Brain microvascular endothelial cell (primary cell): Measurements from ENCODE around the gene CAMTA1.

Experiments
- DNase-seq: peaks from one replicate; pipeline ENCODE4 v3.0.0-alpha.2; 2020
- H3K27ac ChIP-seq: fragments of 250-450 bp; sonication (Bioruptor Pico); 2 replicates; pipeline ENCODE4 v1.5.1; 2020; ENCODE audit warnings: mild to moderate bottlenecking, moderate library complexity
- H3K27me3 ChIP-seq: fragments of 250-450 bp; sonication (Bioruptor Pico); replicated peaks from 2 replicates; pipeline ENCODE4 v1.5.1; 2020; ENCODE audit warnings: mild to moderate bottlenecking
- H3K36me3 ChIP-seq: fragments of 250-450 bp; sonication (Bioruptor Pico); replicated peaks from 2 replicates; pipeline ENCODE4 v1.5.1; 2020; ENCODE audit warnings: mild to moderate bottlenecking
- H3K4me3 ChIP-seq: 2 replicates; pipeline ENCODE4 v1.5.1; 2011; ENCODE audit warnings: low read depth, mild to moderate bottlenecking, control low read depth, low read length, moderate library complexity
- in situ Hi-C: cut with HindIII; loops from 2 replicates; pipeline ENCODE4 v1.10.0; 2017; ENCODE audit warnings: low sequenced_read_pairs, low pct_ligation_motif_present
- TF ChIP-seq, protein P1 (sequence below): IDR thresholded peaks from 2 replicates; pipeline ENCODE4 v1.5.1; 2011; ENCODE audit warnings: low read depth, mild to moderate bottlenecking, moderate library complexity, low read length, control low read depth, inconsistent platforms; ENCODE audit errors: missing control alignments

CAMTA1 gene

DNA sequence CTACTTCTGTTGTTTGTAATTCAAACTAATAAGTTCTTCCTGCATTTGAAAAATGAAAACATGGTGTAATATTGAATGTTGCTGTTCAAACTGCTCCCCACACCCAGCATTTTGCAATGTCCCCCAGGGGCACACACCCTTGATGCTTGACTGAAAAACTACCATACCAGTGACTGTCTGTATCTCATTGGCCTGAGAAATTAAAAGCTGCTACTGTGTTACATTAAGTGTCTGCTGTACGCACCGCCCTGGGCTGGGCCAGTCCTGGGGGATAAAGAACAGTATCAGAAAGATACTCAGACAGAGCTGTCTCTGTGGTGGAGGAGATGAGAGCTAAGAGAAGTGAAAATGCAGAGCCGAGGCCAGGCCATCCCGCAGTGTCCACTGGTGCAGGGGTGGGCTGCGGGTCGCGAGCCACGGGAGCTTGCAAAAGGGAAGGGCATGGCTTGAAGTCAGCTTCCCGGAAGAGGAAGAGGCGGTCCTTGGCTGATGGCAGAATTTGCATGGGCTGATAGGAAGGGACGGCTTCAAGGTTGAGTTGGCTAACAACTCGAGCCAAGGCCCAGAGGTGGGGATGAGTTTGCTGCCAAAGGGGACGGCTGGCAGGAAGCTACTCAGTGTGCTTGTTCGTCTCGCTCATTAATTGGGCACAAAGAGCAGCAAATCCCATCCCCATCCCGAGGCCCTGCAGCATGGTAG lies 656.0 kb downstream of the CAMTA1 start:
- TF ChIP-seq, protein P1, sequence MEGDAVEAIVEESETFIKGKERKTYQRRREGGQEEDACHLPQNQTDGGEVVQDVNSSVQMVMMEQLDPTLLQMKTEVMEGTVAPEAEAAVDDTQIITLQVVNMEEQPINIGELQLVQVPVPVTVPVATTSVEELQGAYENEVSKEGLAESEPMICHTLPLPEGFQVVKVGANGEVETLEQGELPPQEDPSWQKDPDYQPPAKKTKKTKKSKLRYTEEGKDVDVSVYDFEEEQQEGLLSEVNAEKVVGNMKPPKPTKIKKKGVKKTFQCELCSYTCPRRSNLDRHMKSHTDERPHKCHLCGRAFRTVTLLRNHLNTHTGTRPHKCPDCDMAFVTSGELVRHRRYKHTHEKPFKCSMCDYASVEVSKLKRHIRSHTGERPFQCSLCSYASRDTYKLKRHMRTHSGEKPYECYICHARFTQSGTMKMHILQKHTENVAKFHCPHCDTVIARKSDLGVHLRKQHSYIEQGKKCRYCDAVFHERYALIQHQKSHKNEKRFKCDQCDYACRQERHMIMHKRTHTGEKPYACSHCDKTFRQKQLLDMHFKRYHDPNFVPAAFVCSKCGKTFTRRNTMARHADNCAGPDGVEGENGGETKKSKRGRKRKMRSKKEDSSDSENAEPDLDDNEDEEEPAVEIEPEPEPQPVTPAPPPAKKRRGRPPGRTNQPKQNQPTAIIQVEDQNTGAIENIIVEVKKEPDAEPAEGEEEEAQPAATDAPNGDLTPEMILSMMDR, result no peak
- Histone ChIP-seq H3K4me3 (no peak overlapping the region), H3K36me3 (no peaks in the 10 kb centered on the region), H3K27ac (no peak overlapping the region), H3K27me3 (no peaks in the 10 kb centered on the region)
- DNase-seq, result no peak
- in situ Hi-C loops, result no loop called here

- H3K27me3 ChIP-seq, result no peaks in the 10 kb centered on the region
- no peak overlapping the region for H3K4me3 ChIP-seq
- DNase-seq, result no peak
- TF ChIP-seq, protein P1, result no peak
- no peak overlapping the region for H3K27ac ChIP-seq
- in situ Hi-C loops, result no loop called here
- H3K36me3 ChIP-seq, result no peaks in the 10 kb centered on the region
Observed at GRCh38 chr1:7442036-7442435, 656.8 kb downstream of the CAMTA1 start.

- DNase-seq, result no peak
Observed at GRCh38 chr1:7442918-7443317, 657.7 kb downstream of the CAMTA1 start.

GRCh38 chr1:7444363-7444762 lies 659.1 kb downstream of the CAMTA1 start:
- TF ChIP-seq, protein P1, result no peak
- H3K27ac ChIP-seq, result no peak overlapping the region
- no peaks in the 10 kb centered on the region for H3K27me3 ChIP-seq
- in situ Hi-C loops, result no loop called here
- DNase-seq, result no peak
- H3K36me3 ChIP-seq, result no peaks in the 10 kb centered on the region
- no peak overlapping the region for H3K4me3 ChIP-seq

More at GRCh38 chr1:7442918-7443317, 657.7 kb downstream of the CAMTA1 start:
- TF ChIP-seq, protein P1, result no peak
- Histone ChIP-seq H3K27me3 (no peaks in the 10 kb centered on the region), H3K4me3 (no peak overlapping the region), H3K36me3 (no peaks in the 10 kb centered on the region), H3K27ac (no peak overlapping the region)
- in situ Hi-C loops, result no loop called here

DNA sequence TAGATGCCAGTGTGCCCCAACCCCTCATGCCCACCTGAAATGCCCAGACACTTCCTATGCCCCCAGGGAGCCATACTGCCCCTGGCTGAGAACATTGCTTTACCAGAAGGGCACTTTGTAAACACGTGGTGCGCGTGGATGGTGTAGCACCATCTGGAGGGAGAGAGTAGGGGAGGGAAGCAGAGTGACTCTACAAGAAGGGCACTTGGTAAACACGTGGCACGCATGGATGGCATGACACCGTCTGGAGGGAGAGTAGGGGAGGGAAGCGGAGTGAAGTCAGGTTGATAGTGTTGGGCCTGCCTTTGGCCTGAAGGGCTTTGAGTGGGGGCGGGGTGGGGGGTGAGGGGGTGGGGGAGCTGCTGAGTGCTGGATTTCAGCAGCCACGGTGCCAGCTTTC lies 661.8 kb downstream of the CAMTA1 start:
- in situ Hi-C loops, result no loop called here
- Histone ChIP-seq H3K4me3 (no peak overlapping the region), H3K36me3 (no peaks in the 10 kb centered on the region), H3K27ac (no peak overlapping the region), H3K27me3 (no peaks in the 10 kb centered on the region)
- DNase-seq, result no peak
- TF ChIP-seq, protein P1, result no peak

GRCh38 chr1:7447736-7448135 lies 662.5 kb downstream of the CAMTA1 start:
- no peaks in the 10 kb centered on the region for H3K27me3 ChIP-seq
- TF ChIP-seq, protein P1, result no peak
- DNase-seq, result no peak
- H3K27ac ChIP-seq, result no peak overlapping the region
- in situ Hi-C loops, result no loop called here
- no peak overlapping the region for H3K4me3 ChIP-seq
- no peaks in the 10 kb centered on the region for H3K36me3 ChIP-seq
